WTC11 (cell line): ENCODE measurements around the gene CNTRL. TPM values are rescaled to one million over a fixed set of nuclear protein-coding genes. Genes with fewer than 3 reads are reported as not detected.

Source experiments
- ATAC-seq: fragments of 200-7000 bp; cut with Tn5 transposase; 2 replicates; pipeline ENCODE4 v1.10.0; 2021; ENCODE audit warnings: mild to moderate bottlenecking, moderate library complexity
- CTCF ChIA-PET: fragments of 300-600 bp; sonication (Branson Sonifier 250); formaldehyde crosslinking; loops from one replicate; lab custom pipeline; 2021; ENCODE audit warnings: antibody characterized with exemption; lab: Charles Lee
- POLR2A ChIA-PET: fragments of 350-600 bp; sonication (Branson Sonifier 250); formaldehyde crosslinking; loops from one replicate; lab custom pipeline; 2021; ENCODE audit warnings: antibody characterized with exemption; lab: Charles Lee
- DNase-seq: peaks from one replicate; pipeline ENCODE4 v3.0.0; 2021; ENCODE audit warnings: low spot score
- H3K27ac Mint-ChIP-seq: 2 replicates; pipeline ENCODE4 v1.8.0; 2021; ENCODE audit warnings: mixed read lengths
- H3K27me3 Mint-ChIP-seq: 2 replicates; pipeline ENCODE4 v1.8.0; 2021; ENCODE audit warnings: low read depth, mild to moderate bottlenecking, moderate library complexity, mixed read lengths
- H3K36me3 Mint-ChIP-seq: 2 replicates; pipeline ENCODE4 v1.8.0; 2021; ENCODE audit warnings: mixed read lengths
- H3K4me1 Mint-ChIP-seq: 2 replicates; pipeline ENCODE4 v1.8.0; 2022; ENCODE audit warnings: mixed read lengths
- H3K4me3 Mint-ChIP-seq: 2 replicates; pipeline ENCODE4 v1.8.0; 2021; ENCODE audit warnings: mild to moderate bottlenecking, moderate library complexity, mixed read lengths
- H3K9me3 Mint-ChIP-seq: 2 replicates; pipeline ENCODE4 v1.8.0; 2021; ENCODE audit warnings: mixed read lengths
- ATF1 ChIP-seq: sonication (generic); formaldehyde crosslinking; IDR thresholded peaks from 2 replicates; pipeline ENCODE4 v1.8.1; 2023; ENCODE audit warnings: mild to moderate bottlenecking, moderate library complexity, missing genetic modification reagents
- ESRRA ChIP-seq: sonication (generic); formaldehyde crosslinking; IDR thresholded peaks from 2 replicates; pipeline ENCODE4 v1.8.1; 2022; ENCODE audit warnings: mild to moderate bottlenecking, missing genetic modification reagents, borderline replicate concordance
- FOXJ3 ChIP-seq: sonication (generic); formaldehyde crosslinking; IDR thresholded peaks from 2 replicates; pipeline ENCODE4 v1.9.0; 2021; ENCODE audit warnings: missing genetic modification reagents, mild to moderate bottlenecking, borderline replicate concordance
- FOXK1 ChIP-seq: sonication (generic); formaldehyde crosslinking; IDR thresholded peaks from 2 replicates; pipeline ENCODE4 v1.8.0; 2022; ENCODE audit warnings: mild to moderate bottlenecking, moderate library complexity, missing genetic modification reagents
- NFYB ChIP-seq: sonication (generic); formaldehyde crosslinking; conservative IDR thresholded peaks from 2 replicates; pipeline ENCODE4 v1.8.0; 2022; ENCODE audit warnings: low read depth, missing genetic modification reagents
- NR1H2 ChIP-seq: sonication (generic); formaldehyde crosslinking; IDR thresholded peaks from 2 replicates; pipeline ENCODE4 v1.9.0; 2021; ENCODE audit warnings: mild to moderate bottlenecking, moderate library complexity, missing genetic modification reagents
- OVOL2 ChIP-seq: fragments of 250-450 bp; sonication (Bioruptor Pico); IDR thresholded peaks from 2 replicates; pipeline ENCODE4 v1.9.0; 2021; ENCODE audit warnings: mild to moderate bottlenecking, borderline replicate concordance
- SMAD3 ChIP-seq: sonication (generic); formaldehyde crosslinking; IDR thresholded peaks from 2 replicates; pipeline ENCODE4 v1.8.0; 2022; ENCODE audit warnings: missing genetic modification reagents, mild to moderate bottlenecking, borderline replicate concordance
- TEAD1 ChIP-seq: sonication (generic); formaldehyde crosslinking; IDR thresholded peaks from 2 replicates; pipeline ENCODE4 v1.8.0; 2022; ENCODE audit warnings: mild to moderate bottlenecking, missing genetic modification reagents
- ZBTB21 ChIP-seq: sonication (generic); formaldehyde crosslinking; IDR thresholded peaks from 2 replicates; pipeline ENCODE4 v1.8.1; 2023; ENCODE audit warnings: mild to moderate bottlenecking, missing genetic modification reagents, borderline replicate concordance
- ZNF396 ChIP-seq: fragments of 250-450 bp; sonication (Bioruptor Pico); IDR thresholded peaks from 2 replicates; pipeline ENCODE4 v1.8.0; 2021; ENCODE audit warnings: mild to moderate bottlenecking, moderate library complexity, borderline replicate concordance
- ZNF671 ChIP-seq: fragments of 250-450 bp; sonication (Bioruptor Pico); IDR thresholded peaks from 2 replicates; pipeline ENCODE4 v1.8.0; 2021; ENCODE audit warnings: mild to moderate bottlenecking
- total RNA-seq: library from RNA; stranded (reverse); gene quantifications from 3 replicates; pipeline ENCODE4 v1.2.3, GENCODE V29; 2021
- TF ChIP-seq, protein P1 (sequence below): sonication (generic); formaldehyde crosslinking; IDR thresholded peaks from 2 replicates; pipeline ENCODE4 v1.8.1; 2022; ENCODE audit warnings: mild to moderate bottlenecking, moderate library complexity, missing genetic modification reagents
- TF ChIP-seq, protein P2 (sequence below): sonication (generic); formaldehyde crosslinking; IDR thresholded peaks from 2 replicates; pipeline ENCODE4 v1.8.1; 2023; ENCODE audit warnings: mild to moderate bottlenecking, missing genetic modification reagents, borderline replicate concordance
- TF ChIP-seq, protein P3 (sequence below): sonication (generic); formaldehyde crosslinking; conservative IDR thresholded peaks from 2 replicates; pipeline ENCODE4 v1.8.1; 2023; ENCODE audit warnings: mild to moderate bottlenecking, low read depth, missing genetic modification reagents, moderate library complexity
- TF ChIP-seq, protein P4 (sequence below): fragments of 250-450 bp; sonication (Bioruptor Pico); IDR thresholded peaks from 2 replicates; pipeline ENCODE4 v1.9.0; 2021; ENCODE audit warnings: mild to moderate bottlenecking, borderline replicate concordance
- TF ChIP-seq, protein P5 (sequence below): sonication (generic); formaldehyde crosslinking; IDR thresholded peaks from 2 replicates; pipeline ENCODE4 v1.8.1; 2022; ENCODE audit warnings: mild to moderate bottlenecking, missing genetic modification reagents, moderate library complexity, borderline replicate concordance
- TF ChIP-seq, protein P6 (sequence below): fragments of 250-450 bp; sonication (Bioruptor Pico); IDR thresholded peaks from 2 replicates; pipeline ENCODE4 v1.9.0; 2021; ENCODE audit warnings: mild to moderate bottlenecking
- TF ChIP-seq, protein P7 (sequence below): fragments of 250-450 bp; sonication (Bioruptor Pico); conservative IDR thresholded peaks from 2 replicates; pipeline ENCODE4 v1.9.0; 2021; ENCODE audit warnings: mild to moderate bottlenecking

CNTRL gene
- total RNA-seq, 1 experiment from 2014 or later, result 13.3 TPM

DNA sequence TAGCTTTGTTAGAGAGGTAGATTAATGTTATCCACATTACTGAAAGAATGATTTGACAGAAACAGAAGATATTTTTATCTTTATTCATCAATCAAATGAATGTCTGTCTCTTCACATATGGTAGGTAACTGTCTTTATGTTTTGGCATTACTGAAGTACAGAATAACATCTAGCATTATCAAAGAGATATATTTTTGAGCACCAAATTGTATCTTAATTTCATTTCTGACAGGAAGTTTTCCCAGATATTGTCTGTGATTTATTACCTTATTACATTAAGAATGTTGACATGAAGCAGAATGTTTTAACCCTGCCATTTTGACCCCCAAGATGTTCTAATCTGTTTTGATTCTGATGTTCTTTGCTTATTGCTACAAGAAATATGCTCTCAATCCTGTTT lies 20.3 kb downstream of the CNTRL start (continued):
- TF ChIP-seq, protein P1, sequence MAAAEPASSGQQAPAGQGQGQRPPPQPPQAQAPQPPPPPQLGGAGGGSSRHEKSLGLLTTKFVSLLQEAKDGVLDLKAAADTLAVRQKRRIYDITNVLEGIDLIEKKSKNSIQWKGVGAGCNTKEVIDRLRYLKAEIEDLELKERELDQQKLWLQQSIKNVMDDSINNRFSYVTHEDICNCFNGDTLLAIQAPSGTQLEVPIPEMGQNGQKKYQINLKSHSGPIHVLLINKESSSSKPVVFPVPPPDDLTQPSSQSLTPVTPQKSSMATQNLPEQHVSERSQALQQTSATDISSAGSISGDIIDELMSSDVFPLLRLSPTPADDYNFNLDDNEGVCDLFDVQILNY, result no peak
- TF ChIP-seq NR1H2 (CRISPR knock-in tag) (no peak), FOXK1 (CRISPR knock-in tag) (no peak)
- TF ChIP-seq, protein P2, sequence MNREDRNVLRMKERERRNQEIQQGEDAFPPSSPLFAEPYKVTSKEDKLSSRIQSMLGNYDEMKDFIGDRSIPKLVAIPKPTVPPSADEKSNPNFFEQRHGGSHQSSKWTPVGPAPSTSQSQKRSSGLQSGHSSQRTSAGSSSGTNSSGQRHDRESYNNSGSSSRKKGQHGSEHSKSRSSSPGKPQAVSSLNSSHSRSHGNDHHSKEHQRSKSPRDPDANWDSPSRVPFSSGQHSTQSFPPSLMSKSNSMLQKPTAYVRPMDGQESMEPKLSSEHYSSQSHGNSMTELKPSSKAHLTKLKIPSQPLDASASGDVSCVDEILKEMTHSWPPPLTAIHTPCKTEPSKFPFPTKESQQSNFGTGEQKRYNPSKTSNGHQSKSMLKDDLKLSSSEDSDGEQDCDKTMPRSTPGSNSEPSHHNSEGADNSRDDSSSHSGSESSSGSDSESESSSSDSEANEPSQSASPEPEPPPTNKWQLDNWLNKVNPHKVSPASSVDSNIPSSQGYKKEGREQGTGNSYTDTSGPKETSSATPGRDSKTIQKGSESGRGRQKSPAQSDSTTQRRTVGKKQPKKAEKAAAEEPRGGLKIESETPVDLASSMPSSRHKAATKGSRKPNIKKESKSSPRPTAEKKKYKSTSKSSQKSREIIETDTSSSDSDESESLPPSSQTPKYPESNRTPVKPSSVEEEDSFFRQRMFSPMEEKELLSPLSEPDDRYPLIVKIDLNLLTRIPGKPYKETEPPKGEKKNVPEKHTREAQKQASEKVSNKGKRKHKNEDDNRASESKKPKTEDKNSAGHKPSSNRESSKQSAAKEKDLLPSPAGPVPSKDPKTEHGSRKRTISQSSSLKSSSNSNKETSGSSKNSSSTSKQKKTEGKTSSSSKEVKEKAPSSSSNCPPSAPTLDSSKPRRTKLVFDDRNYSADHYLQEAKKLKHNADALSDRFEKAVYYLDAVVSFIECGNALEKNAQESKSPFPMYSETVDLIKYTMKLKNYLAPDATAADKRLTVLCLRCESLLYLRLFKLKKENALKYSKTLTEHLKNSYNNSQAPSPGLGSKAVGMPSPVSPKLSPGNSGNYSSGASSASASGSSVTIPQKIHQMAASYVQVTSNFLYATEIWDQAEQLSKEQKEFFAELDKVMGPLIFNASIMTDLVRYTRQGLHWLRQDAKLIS (CRISPR knock-in tag), result no peak

DNA sequence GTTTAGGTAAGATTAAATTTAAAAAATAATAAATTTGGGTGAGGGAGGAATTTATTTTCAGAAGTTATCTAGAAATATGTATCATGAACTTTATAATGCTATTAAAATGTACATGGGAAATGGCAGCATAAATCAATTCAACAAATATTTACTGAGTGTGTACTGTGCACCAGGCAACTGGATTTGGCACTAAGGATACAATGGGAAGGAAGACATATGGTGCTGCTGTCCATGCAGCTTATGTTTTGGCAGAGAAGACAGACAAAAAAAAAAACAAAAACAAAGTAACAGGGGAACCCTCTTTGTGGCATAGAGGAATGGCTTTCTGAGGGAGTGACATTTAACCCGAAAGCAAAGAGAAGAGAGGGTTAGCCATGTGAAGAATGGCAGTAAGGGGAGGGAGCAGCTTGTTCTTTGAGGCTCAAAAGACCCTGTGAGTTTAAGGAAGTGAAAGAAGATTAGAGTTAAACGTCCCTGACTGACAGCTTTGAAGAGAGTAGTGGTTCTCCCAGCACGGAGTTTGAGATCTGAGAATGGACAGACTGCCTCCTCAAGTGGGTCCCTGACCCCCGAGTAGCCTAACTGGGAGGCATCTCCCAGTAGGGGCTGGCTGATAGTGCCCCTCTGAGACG lies 23.9 kb downstream of the CNTRL start:
- ChIA-PET POLR2A (no interaction called here), CTCF (interaction anchor here (0.7 kb wide), 1 partner anchor 340 kb away, joined by 3 read pairs; no protein-coding TSS in a partner anchor)
- Mint-ChIP-seq H3K27ac (no peak overlapping the region), H3K27me3 (peaks cover 26% of the 10 kb centered on the region), H3K9me3 (peaks cover 28% of the 10 kb centered on the region), H3K4me3 (no peak overlapping the region), H3K36me3 (peaks cover 31% of the 10 kb centered on the region), H3K4me1 (no peaks in the 10 kb centered on the region)
- no peak for ATAC-seq
- no peak for DNase-seq
- TF ChIP-seq, protein P3, sequence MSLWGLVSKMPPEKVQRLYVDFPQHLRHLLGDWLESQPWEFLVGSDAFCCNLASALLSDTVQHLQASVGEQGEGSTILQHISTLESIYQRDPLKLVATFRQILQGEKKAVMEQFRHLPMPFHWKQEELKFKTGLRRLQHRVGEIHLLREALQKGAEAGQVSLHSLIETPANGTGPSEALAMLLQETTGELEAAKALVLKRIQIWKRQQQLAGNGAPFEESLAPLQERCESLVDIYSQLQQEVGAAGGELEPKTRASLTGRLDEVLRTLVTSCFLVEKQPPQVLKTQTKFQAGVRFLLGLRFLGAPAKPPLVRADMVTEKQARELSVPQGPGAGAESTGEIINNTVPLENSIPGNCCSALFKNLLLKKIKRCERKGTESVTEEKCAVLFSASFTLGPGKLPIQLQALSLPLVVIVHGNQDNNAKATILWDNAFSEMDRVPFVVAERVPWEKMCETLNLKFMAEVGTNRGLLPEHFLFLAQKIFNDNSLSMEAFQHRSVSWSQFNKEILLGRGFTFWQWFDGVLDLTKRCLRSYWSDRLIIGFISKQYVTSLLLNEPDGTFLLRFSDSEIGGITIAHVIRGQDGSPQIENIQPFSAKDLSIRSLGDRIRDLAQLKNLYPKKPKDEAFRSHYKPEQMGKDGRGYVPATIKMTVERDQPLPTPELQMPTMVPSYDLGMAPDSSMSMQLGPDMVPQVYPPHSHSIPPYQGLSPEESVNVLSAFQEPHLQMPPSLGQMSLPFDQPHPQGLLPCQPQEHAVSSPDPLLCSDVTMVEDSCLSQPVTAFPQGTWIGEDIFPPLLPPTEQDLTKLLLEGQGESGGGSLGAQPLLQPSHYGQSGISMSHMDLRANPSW (CRISPR knock-in tag), result no peak
- TF ChIP-seq, protein P4, sequence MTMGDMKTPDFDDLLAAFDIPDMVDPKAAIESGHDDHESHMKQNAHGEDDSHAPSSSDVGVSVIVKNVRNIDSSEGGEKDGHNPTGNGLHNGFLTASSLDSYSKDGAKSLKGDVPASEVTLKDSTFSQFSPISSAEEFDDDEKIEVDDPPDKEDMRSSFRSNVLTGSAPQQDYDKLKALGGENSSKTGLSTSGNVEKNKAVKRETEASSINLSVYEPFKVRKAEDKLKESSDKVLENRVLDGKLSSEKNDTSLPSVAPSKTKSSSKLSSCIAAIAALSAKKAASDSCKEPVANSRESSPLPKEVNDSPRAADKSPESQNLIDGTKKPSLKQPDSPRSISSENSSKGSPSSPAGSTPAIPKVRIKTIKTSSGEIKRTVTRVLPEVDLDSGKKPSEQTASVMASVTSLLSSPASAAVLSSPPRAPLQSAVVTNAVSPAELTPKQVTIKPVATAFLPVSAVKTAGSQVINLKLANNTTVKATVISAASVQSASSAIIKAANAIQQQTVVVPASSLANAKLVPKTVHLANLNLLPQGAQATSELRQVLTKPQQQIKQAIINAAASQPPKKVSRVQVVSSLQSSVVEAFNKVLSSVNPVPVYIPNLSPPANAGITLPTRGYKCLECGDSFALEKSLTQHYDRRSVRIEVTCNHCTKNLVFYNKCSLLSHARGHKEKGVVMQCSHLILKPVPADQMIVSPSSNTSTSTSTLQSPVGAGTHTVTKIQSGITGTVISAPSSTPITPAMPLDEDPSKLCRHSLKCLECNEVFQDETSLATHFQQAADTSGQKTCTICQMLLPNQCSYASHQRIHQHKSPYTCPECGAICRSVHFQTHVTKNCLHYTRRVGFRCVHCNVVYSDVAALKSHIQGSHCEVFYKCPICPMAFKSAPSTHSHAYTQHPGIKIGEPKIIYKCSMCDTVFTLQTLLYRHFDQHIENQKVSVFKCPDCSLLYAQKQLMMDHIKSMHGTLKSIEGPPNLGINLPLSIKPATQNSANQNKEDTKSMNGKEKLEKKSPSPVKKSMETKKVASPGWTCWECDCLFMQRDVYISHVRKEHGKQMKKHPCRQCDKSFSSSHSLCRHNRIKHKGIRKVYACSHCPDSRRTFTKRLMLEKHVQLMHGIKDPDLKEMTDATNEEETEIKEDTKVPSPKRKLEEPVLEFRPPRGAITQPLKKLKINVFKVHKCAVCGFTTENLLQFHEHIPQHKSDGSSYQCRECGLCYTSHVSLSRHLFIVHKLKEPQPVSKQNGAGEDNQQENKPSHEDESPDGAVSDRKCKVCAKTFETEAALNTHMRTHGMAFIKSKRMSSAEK (CRISPR knock-in tag), result no peak
- TF ChIP-seq SMAD3 (CRISPR knock-in tag) (no peak), NFYB (CRISPR knock-in tag) (no peak), ESRRA (no peak), OVOL2 (CRISPR knock-in tag) (no peak), ATF1 (CRISPR knock-in tag) (no peak), ZNF396 (CRISPR knock-in tag) (no peak), FOXJ3 (CRISPR knock-in tag) (no peak), TEAD1 (CRISPR knock-in tag) (no peak), ZBTB21 (CRISPR knock-in tag) (no peak), ZNF671 (CRISPR knock-in tag) (no peak)
- TF ChIP-seq, protein P5, sequence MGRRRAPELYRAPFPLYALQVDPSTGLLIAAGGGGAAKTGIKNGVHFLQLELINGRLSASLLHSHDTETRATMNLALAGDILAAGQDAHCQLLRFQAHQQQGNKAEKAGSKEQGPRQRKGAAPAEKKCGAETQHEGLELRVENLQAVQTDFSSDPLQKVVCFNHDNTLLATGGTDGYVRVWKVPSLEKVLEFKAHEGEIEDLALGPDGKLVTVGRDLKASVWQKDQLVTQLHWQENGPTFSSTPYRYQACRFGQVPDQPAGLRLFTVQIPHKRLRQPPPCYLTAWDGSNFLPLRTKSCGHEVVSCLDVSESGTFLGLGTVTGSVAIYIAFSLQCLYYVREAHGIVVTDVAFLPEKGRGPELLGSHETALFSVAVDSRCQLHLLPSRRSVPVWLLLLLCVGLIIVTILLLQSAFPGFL (CRISPR knock-in tag), result no peak
- TF ChIP-seq, protein P6, sequence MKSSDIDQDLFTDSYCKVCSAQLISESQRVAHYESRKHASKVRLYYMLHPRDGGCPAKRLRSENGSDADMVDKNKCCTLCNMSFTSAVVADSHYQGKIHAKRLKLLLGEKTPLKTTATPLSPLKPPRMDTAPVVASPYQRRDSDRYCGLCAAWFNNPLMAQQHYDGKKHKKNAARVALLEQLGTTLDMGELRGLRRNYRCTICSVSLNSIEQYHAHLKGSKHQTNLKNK (CRISPR knock-in tag), result no peak
- TF ChIP-seq, protein P7, sequence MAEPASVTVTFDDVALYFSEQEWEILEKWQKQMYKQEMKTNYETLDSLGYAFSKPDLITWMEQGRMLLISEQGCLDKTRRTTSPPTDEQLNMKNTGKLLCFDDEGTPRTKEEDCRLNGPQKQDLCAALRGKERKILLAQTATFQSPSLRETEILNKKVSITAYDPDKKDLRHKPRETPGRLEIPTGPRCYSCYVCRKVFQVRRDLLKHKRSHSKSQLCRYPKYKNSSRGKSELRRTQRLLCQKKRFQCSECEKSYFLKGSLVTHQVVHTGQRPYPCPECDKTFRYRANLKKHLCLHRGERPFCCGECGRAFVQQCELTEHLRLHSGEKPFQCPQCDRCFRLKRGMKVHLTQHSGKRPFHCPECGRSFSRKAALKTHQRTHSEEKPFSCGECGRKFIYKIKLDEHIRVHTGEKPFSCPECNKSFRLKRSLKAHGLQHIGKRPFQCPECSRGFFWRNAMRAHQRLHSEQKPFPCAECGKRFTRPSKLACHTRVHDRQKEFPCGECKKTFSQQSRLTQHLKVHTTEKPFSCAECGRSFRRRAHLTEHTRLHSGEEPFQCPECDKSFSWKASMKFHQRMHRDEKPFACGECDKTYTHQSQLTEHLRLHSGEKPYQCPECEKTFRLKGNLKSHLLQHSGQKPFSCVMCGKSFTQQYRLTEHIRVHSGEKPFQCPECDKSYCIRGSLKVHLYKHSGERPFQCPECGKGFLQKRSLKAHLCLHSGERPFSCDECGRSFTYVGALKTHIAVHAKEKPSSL, result no peak
